Measurements from ENCODE around the gene GNB5.

DNA sequence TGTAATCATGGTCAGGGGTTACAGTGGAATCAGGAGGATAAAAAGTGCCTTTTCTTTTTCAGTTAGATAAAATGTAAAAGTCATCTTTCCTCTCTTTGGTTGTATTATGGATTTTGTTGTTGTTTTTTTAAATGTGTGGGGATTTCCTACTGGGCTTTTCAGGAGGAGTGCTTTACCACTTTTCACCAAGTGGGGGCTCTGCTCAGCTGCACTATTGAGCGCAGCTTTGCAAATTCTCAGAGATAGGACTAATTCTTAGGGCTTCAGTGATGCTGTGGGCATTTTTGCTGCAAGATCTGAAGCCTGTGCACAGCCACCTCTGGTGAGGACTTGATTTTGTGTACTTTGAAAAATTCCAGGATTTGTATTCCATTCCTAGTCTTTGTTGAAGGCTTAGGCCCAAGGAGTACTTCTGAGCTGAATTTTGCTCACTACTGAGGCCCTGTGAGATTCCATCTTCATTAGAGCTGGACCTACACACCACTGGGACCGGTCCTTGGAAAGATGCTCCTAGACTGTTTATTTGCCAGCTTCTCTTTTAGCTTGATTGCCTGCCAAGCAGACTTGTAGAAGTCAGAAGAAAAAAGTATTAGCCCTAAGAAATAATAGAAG, 7.5 kb downstream of the GNB5 start:
- TF ChIP-seq, protein P1, sequence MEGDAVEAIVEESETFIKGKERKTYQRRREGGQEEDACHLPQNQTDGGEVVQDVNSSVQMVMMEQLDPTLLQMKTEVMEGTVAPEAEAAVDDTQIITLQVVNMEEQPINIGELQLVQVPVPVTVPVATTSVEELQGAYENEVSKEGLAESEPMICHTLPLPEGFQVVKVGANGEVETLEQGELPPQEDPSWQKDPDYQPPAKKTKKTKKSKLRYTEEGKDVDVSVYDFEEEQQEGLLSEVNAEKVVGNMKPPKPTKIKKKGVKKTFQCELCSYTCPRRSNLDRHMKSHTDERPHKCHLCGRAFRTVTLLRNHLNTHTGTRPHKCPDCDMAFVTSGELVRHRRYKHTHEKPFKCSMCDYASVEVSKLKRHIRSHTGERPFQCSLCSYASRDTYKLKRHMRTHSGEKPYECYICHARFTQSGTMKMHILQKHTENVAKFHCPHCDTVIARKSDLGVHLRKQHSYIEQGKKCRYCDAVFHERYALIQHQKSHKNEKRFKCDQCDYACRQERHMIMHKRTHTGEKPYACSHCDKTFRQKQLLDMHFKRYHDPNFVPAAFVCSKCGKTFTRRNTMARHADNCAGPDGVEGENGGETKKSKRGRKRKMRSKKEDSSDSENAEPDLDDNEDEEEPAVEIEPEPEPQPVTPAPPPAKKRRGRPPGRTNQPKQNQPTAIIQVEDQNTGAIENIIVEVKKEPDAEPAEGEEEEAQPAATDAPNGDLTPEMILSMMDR (conservative IDR thresholded peaks at IDR 0.05), result peak; percentile 75
- TF ChIP-seq ZFX (IDR thresholded peaks at IDR 0.05), result no peak
